NB4 (cell line): Measurements from ENCODE around the gene SYNDIG1.

ENCODE experiments used
- DNase-seq: peaks from one replicate; pipeline ENCODE4 v3.0.0; 2010; ENCODE audit warnings: low read depth
- H3K4me3 ChIP-seq: one replicate; pipeline ENCODE4 v1.5.1; 2011; ENCODE audit warnings: mild to moderate bottlenecking, low read depth, low read length, moderate library complexity
- CTCF ChIP-seq: IDR thresholded peaks from one replicate; pipeline ENCODE4 v1.5.1; 2012; ENCODE audit warnings: low read depth, low read length
- MAX ChIP-seq: IDR thresholded peaks from 2 replicates; pipeline ENCODE4 v1.6.1; 2011; ENCODE audit warnings: low read depth, low read length
- MYC ChIP-seq: IDR thresholded peaks from 2 replicates; pipeline ENCODE4 v1.6.1; 2011; ENCODE audit warnings: low read depth, low read length
- POLR2A ChIP-seq: IDR thresholded peaks from 2 replicates; pipeline ENCODE4 v1.6.1; 2011; ENCODE audit warnings: mild to moderate bottlenecking; ENCODE audit not compliant: insufficient read length; ENCODE audit errors: extremely low read depth

The SYNDIG1 gene

DNA sequence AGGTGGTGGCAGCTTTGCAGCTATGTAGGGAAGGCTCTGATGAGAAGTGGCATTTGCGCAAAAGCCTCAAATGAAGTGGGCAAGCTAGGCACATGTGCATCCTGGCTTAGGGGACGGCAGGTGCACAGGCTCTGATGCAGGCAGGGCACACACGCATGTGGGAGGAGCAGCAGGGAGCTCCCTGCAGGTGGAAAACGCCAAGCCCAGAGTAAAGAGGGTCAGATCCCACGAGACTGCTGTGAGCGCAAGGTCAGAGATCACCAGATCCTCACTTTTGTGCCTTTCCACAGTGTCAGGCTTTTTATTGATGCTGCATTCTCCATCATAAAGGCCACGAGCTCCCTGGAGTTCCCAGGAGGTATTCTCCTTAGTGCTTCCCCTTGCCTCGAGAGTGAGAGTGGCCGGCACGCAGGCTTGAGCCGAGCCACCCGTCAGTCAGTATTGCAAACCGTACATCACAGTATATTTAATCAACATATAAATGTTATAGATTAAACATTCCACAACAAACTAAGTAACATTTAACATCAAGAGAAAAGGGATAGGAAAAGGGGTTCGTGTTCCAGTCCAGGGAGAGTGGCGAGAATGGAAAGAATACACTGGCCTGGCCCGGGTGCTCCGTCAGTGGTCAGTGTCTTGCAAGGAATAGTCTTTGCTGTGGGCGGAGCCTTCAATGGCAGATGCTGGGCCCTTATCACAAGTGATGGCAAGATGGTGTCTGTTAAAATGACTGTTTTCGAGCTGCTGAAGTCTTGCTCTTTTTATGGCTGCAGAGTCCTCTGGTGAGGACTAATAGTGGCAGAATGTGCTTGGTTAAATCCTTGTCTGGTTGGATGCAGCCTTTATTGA lies 109.4 kb downstream of the SYNDIG1 start:
- TF ChIP-seq CTCF (no peak), MYC (no peak), MAX (no peak), POLR2A (no peak)
- no peak overlapping the region for H3K4me3 ChIP-seq
- DNase-seq, result no peak

DNA sequence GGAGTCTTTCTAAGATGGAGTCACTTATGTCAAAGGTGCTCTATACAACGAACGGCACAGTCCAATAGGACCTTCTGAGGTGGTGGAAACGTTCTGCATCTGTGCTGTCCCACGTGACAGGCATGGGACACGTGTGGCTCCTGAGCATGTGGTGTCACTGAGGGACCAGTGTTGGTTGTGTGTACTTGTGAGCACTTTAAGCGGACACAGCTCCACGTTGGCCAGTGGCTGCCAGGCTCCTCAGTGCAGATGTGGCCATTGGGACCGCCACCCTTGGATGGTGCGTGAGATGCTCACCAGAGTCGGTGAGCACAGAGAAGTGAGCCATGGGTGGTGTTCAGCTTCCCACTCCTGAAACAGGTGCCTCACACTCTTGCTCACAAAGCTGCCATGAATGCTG lies 110.0 kb downstream of the SYNDIG1 start:
- TF ChIP-seq MAX, result no peak
- TF ChIP-seq CTCF, result no peak
- no peak for TF ChIP-seq MYC
- no peak for TF ChIP-seq POLR2A
- no peak for DNase-seq
- no peak overlapping the region for H3K4me3 ChIP-seq

- TF ChIP-seq MAX (no peak), POLR2A (no peak), MYC (no peak), CTCF (no peak)
- no peak overlapping the region for H3K4me3 ChIP-seq
- no peak for DNase-seq
These were observed 110.6 kb downstream of the SYNDIG1 start for GRCh38 chr20:24580006-24580405.

- DNase-seq, result no peak
- TF ChIP-seq POLR2A (no peak), MAX (no peak), MYC (no peak), CTCF (no peak)
- no peak overlapping the region for H3K4me3 ChIP-seq
These were observed 111.4 kb downstream of the SYNDIG1 start for GRCh38 chr20:24580855-24581254.

GRCh38 chr20:24581443-24582170 lies 112.2 kb downstream of the SYNDIG1 start:
- TF ChIP-seq POLR2A (no peak), MAX (no peak), CTCF (no peak), MYC (no peak)
- H3K4me3 ChIP-seq, result no peak overlapping the region
- DNase-seq, result no peak
